Measurements from ENCODE around the gene KCTD13.

The KCTD13 gene

DNA sequence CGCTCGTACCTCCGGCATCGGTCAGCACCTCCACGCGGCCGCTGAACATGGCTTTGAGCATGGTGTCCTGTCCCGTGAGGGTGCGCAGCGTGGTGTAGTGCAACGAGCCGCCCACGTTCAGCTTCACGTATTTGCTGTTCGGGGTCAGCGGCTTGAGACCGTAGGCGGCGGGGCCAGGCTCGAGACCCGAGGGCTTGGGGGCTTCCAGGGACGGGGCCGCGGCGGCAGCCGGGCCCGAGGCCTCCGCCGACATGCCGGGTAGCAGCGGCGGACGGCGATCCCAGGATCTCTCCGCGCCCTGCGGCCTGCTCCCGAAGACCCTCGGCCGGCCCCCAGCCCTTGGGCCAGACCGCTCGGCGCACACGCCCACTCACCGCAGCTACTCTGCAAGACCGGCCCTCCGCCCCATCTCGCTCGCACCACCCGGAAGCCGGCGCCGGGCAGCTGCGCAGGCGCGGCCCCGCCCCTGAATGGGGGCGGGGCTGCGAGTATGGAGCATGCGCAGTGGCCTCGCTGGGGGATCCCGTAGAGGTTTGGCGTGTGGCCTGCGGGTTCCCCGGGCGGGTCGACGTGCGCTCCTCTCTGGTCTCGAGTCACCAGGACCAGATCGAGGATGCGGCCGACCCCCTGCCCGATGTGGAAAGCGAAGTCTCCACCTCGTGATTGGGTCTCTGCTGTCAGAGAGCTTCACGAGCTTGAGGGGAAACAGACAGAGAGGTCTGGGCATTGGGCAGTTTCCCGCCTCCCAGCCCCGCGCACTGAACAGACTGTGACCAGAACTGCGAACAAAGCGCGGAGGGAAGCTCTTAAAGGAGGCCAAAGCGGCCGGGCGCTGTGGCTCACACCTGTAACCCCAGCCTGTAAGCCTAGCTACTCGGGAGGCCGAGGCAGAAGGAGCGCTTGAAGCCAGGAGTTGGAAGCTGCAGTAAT lies at the start of gene KCTD13:
Gene KCTD13 (minus strand): TSS at position 446 of the 930 bp plus-strand sequence. CDS start 193 bp downstream, at position 253.
- Histone ChIP-seq H3K36me3 (ENCODE audit: control insufficient read depth, insufficient read depth, low read length) (peaks cover 9% of the 10 kb centered on the region; the same call in 1 of the 2 replicates), H3K9me3 (ENCODE audit: control insufficient read depth, insufficient read depth, low read depth, low read length) (no peaks in the 10 kb centered on the region), H3K4me3 (ENCODE audit: low read depth, low read length) (peak within 1 kb of the TSS; percentile 89), H3K27ac (ENCODE audit: low read depth, low read length) (peak within 1 kb of the TSS; percentile 27; the same call in 1 of the 2 replicates), H3K4me1 (ENCODE audit: control insufficient read depth, insufficient read depth, low read length) (peaks cover 10% of the 10 kb centered on the region), H3K27me3 (ENCODE audit: control insufficient read depth, insufficient read depth, low read length) (no peaks in the 10 kb centered on the region), H3K9ac (ENCODE audit: low read length) (peak within 1 kb of the TSS; percentile 81)

DNA sequence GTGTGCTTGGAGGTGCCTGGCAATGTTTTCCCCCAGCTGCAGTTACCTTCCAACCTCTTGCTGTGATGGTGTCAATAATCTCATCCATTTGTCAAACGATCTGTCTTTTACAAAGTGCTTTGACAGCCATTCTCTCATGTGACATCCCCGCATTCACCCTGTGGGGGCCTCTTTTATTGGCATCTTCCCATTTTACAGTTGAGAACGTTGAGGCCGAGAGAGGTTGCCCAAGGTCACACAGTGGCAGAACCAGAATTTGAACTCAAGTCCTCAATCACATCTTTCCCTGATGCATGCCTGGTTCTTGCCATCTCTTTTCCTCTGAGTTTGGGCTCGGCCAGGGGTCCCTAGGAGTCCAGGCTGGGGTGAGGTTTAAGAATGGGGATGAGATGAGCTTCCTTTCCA lies 49.1 kb upstream of the KCTD13 start:
- Histone ChIP-seq H3K4me3 (ENCODE audit: low read depth, low read length) (peak overlapping the region; percentile 92), H3K9ac (ENCODE audit: low read length) (no peak overlapping the region), H3K9me3 (ENCODE audit: control insufficient read depth, insufficient read depth, low read depth, low read length) (peaks cover 8% of the 10 kb centered on the region), H3K36me3 (ENCODE audit: control insufficient read depth, insufficient read depth, low read length) (peaks cover 41% of the 10 kb centered on the region), H3K4me1 (ENCODE audit: control insufficient read depth, insufficient read depth, low read length) (peaks cover 21% of the 10 kb centered on the region), H3K27ac (ENCODE audit: low read depth, low read length) (no peak overlapping the region), H3K27me3 (ENCODE audit: control insufficient read depth, insufficient read depth, low read length) (0 out of 2 replicates have a peak, but pooled peaks cover 6% of the 10 kb centered on the region)

- Histone ChIP-seq H3K4me3 (ENCODE audit: low read depth, low read length) (peak overlapping the region; percentile 92), H3K9ac (ENCODE audit: low read length) (peak overlapping the region; percentile 86), H3K9me3 (ENCODE audit: control insufficient read depth, insufficient read depth, low read depth, low read length) (peaks cover 8% of the 10 kb centered on the region), H3K27ac (ENCODE audit: low read depth, low read length) (peak overlapping the region; percentile 48; the same call in 1 of the 2 replicates), H3K36me3 (ENCODE audit: control insufficient read depth, insufficient read depth, low read length) (peaks cover 39% of the 10 kb centered on the region), H3K27me3 (ENCODE audit: control insufficient read depth, insufficient read depth, low read length) (0 out of 2 replicates have a peak, but pooled peaks cover 6% of the 10 kb centered on the region), H3K4me1 (ENCODE audit: control insufficient read depth, insufficient read depth, low read length) (peaks cover 21% of the 10 kb centered on the region)
These were observed 48.5 kb upstream of the KCTD13 start for GRCh38 chr16:29974291-29975133.

GRCh38 chr16:29973384-29974246 lies 47.6 kb upstream of the KCTD13 start, which contains the start of gene TAOK2:
Gene TAOK2, plus strand, starts transcription at chr16:29973868. Its CDS starts 3,905 bp downstream, at chr16:29977773.
- H3K4me3 ChIP-seq (ENCODE audit: low read depth, low read length), result peak within 1 kb of the TSS; percentile 92
- H3K9ac ChIP-seq (ENCODE audit: low read length), result peak within 1 kb of the TSS; percentile 86
- peaks cover 35% of the 10 kb centered on the region for H3K36me3 ChIP-seq (ENCODE audit: control insufficient read depth, insufficient read depth, low read length)
- H3K27me3 ChIP-seq (ENCODE audit: control insufficient read depth, insufficient read depth, low read length), result 0 out of 2 replicates have a peak, but pooled peaks cover 6% of the 10 kb centered on the region
- peak within 1 kb of the TSS; percentile 48; the same call in 1 of the 2 replicates for H3K27ac ChIP-seq (ENCODE audit: low read depth, low read length)
- peaks cover 21% of the 10 kb centered on the region for H3K4me1 ChIP-seq (ENCODE audit: control insufficient read depth, insufficient read depth, low read length)
- H3K9me3 ChIP-seq (ENCODE audit: control insufficient read depth, insufficient read depth, low read depth, low read length), result peaks cover 8% of the 10 kb centered on the region

DNA sequence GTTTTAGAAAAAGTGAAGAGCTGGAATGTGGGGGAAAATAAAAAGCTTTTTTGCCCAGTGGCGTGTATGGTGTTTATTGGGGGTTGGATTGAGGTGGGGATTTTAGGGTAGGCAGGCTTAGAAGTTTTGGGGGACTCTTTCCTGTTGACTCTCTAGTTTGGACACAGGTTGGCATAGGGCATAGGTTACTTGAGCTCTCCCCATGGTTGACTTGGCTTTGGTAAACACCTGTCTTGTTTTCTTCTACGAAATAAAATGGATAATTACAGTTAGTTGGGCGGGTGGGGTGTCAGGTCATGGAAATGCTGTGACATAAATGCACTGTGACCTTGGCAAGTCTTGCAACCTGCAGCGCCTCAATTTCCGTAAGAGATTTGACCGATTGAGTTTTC lies 47.0 kb upstream of the KCTD13 start:
- H3K36me3 ChIP-seq (ENCODE audit: control insufficient read depth, insufficient read depth, low read length), result peaks cover 35% of the 10 kb centered on the region
- H3K27me3 ChIP-seq (ENCODE audit: control insufficient read depth, insufficient read depth, low read length), result 0 out of 2 replicates have a peak, but pooled peaks cover 6% of the 10 kb centered on the region
- no peak overlapping the region for H3K27ac ChIP-seq (ENCODE audit: low read depth, low read length)
- H3K4me3 ChIP-seq (ENCODE audit: low read depth, low read length), result no peak overlapping the region
- H3K4me1 ChIP-seq (ENCODE audit: control insufficient read depth, insufficient read depth, low read length), result peaks cover 21% of the 10 kb centered on the region
- peaks cover 8% of the 10 kb centered on the region for H3K9me3 ChIP-seq (ENCODE audit: control insufficient read depth, insufficient read depth, low read depth, low read length)
- H3K9ac ChIP-seq (ENCODE audit: low read length), result no peak overlapping the region

DNA sequence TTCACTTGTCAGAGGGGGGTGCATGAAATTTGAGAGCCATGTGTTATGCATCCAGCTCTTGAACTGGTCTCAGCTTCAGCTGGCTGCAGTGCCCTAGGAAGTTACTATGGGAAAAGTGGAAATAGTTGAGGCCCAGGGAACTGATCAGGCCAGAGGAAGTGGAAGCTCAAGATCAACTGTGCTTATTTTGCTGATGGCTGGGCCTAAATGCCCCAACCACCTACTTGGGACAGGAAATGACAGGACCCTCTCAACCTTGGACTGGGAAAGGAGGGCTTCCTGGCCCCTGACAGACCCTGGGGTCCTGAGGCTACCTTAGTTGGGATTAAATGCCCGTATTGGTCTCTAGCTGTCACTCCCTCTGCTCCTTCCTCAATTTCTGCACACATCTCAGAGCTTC lies 46.5 kb upstream of the KCTD13 start:
- Histone ChIP-seq H3K9ac (ENCODE audit: low read length) (no peak overlapping the region), H3K27me3 (ENCODE audit: control insufficient read depth, insufficient read depth, low read length) (0 out of 2 replicates have a peak, but pooled peaks cover 6% of the 10 kb centered on the region), H3K27ac (ENCODE audit: low read depth, low read length) (no peak overlapping the region)

GRCh38 chr16:29971304-29971703 lies 45.3 kb upstream of the KCTD13 start:
- Histone ChIP-seq H3K4me1 (ENCODE audit: control insufficient read depth, insufficient read depth, low read length) (peaks cover 13% of the 10 kb centered on the region), H3K9ac (ENCODE audit: low read length) (no peak overlapping the region), H3K4me3 (ENCODE audit: low read depth, low read length) (no peak overlapping the region), H3K27ac (ENCODE audit: low read depth, low read length) (no peak overlapping the region), H3K36me3 (ENCODE audit: control insufficient read depth, insufficient read depth, low read length) (peaks cover 34% of the 10 kb centered on the region), H3K27me3 (ENCODE audit: control insufficient read depth, insufficient read depth, low read length) (0 out of 2 replicates have a peak, but pooled peaks cover 6% of the 10 kb centered on the region), H3K9me3 (ENCODE audit: control insufficient read depth, insufficient read depth, low read depth, low read length) (peaks cover 8% of the 10 kb centered on the region)

More for the DNA sequence above, 46.5 kb upstream of the KCTD13 start:
- Histone ChIP-seq H3K4me3 (ENCODE audit: low read depth, low read length) (no peak overlapping the region), H3K9me3 (ENCODE audit: control insufficient read depth, insufficient read depth, low read depth, low read length) (peaks cover 8% of the 10 kb centered on the region), H3K4me1 (ENCODE audit: control insufficient read depth, insufficient read depth, low read length) (peaks cover 21% of the 10 kb centered on the region), H3K36me3 (ENCODE audit: control insufficient read depth, insufficient read depth, low read length) (peaks cover 34% of the 10 kb centered on the region)

GRCh38 chr16:29968205-29968604 lies 42.2 kb upstream of the KCTD13 start:
- no peak overlapping the region for H3K27ac ChIP-seq (ENCODE audit: low read depth, low read length)
- no peak overlapping the region for H3K4me3 ChIP-seq (ENCODE audit: low read depth, low read length)
- 0 out of 2 replicates have a peak, but pooled peaks cover 6% of the 10 kb centered on the region for H3K27me3 ChIP-seq (ENCODE audit: control insufficient read depth, insufficient read depth, low read length)
- H3K4me1 ChIP-seq (ENCODE audit: control insufficient read depth, insufficient read depth, low read length), result no peaks in the 10 kb centered on the region
- H3K9me3 ChIP-seq (ENCODE audit: control insufficient read depth, insufficient read depth, low read depth, low read length), result peaks cover 7% of the 10 kb centered on the region
- H3K9ac ChIP-seq (ENCODE audit: low read length), result no peak overlapping the region
- H3K36me3 ChIP-seq (ENCODE audit: control insufficient read depth, insufficient read depth, low read length), result peaks cover 34% of the 10 kb centered on the region

- Histone ChIP-seq H3K27ac (ENCODE audit: low read depth, low read length) (no peak overlapping the region), H3K4me3 (ENCODE audit: low read depth, low read length) (peak overlapping the region; percentile 69), H3K27me3 (ENCODE audit: control insufficient read depth, insufficient read depth, low read length) (no peaks in the 10 kb centered on the region), H3K4me1 (ENCODE audit: control insufficient read depth, insufficient read depth, low read length) (peaks cover 9% of the 10 kb centered on the region; the same call in 1 of the 2 replicates), H3K9ac (ENCODE audit: low read length) (no peak overlapping the region), H3K9me3 (ENCODE audit: control insufficient read depth, insufficient read depth, low read depth, low read length) (no peaks in the 10 kb centered on the region), H3K36me3 (ENCODE audit: control insufficient read depth, insufficient read depth, low read length) (peaks cover 4% of the 10 kb centered on the region)
These were observed 37.2 kb upstream of the KCTD13 start for GRCh38 chr16:29963021-29963743.
